LNCaP clone FGC (cell line): ENCODE results near the gene CCDC12.

Experiments used
- DNase-seq: peaks from one replicate; pipeline ENCODE4 v3.0.0-alpha.2; 2011; ENCODE audit warnings: low read depth
- H3K4me3 ChIP-seq: 2 replicates; pipeline ENCODE4 v1.5.1; 2011; ENCODE audit warnings: mild to moderate bottlenecking, low read depth, low read length, control low read depth
- TF ChIP-seq, protein P1 (sequence below): IDR thresholded peaks from 2 replicates; pipeline ENCODE4 v1.5.1; 2012; ENCODE audit warnings: mild to moderate bottlenecking; ENCODE audit not compliant: control insufficient read depth, insufficient read depth; ENCODE audit errors: extremely low read depth

CCDC12 gene

GRCh38 chr3:47011371-47011770 lies 34.8 kb upstream of the CCDC12 start:
- DNase-seq: no peak
- TF ChIP-seq, protein P1, sequence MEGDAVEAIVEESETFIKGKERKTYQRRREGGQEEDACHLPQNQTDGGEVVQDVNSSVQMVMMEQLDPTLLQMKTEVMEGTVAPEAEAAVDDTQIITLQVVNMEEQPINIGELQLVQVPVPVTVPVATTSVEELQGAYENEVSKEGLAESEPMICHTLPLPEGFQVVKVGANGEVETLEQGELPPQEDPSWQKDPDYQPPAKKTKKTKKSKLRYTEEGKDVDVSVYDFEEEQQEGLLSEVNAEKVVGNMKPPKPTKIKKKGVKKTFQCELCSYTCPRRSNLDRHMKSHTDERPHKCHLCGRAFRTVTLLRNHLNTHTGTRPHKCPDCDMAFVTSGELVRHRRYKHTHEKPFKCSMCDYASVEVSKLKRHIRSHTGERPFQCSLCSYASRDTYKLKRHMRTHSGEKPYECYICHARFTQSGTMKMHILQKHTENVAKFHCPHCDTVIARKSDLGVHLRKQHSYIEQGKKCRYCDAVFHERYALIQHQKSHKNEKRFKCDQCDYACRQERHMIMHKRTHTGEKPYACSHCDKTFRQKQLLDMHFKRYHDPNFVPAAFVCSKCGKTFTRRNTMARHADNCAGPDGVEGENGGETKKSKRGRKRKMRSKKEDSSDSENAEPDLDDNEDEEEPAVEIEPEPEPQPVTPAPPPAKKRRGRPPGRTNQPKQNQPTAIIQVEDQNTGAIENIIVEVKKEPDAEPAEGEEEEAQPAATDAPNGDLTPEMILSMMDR: no peak
- no peak overlapping the region for H3K4me3 ChIP-seq

GRCh38 chr3:47010910-47011309 lies 34.4 kb upstream of the CCDC12 start:
- TF ChIP-seq, protein P1: no peak
- DNase-seq: no peak
- H3K4me3 ChIP-seq: no peak overlapping the region

- H3K4me3 ChIP-seq: no peak overlapping the region
- DNase-seq: no peak
- TF ChIP-seq, protein P1: no peak
These were observed 33.7 kb upstream of the CCDC12 start for GRCh38 chr3:47010111-47010712.

DNA sequence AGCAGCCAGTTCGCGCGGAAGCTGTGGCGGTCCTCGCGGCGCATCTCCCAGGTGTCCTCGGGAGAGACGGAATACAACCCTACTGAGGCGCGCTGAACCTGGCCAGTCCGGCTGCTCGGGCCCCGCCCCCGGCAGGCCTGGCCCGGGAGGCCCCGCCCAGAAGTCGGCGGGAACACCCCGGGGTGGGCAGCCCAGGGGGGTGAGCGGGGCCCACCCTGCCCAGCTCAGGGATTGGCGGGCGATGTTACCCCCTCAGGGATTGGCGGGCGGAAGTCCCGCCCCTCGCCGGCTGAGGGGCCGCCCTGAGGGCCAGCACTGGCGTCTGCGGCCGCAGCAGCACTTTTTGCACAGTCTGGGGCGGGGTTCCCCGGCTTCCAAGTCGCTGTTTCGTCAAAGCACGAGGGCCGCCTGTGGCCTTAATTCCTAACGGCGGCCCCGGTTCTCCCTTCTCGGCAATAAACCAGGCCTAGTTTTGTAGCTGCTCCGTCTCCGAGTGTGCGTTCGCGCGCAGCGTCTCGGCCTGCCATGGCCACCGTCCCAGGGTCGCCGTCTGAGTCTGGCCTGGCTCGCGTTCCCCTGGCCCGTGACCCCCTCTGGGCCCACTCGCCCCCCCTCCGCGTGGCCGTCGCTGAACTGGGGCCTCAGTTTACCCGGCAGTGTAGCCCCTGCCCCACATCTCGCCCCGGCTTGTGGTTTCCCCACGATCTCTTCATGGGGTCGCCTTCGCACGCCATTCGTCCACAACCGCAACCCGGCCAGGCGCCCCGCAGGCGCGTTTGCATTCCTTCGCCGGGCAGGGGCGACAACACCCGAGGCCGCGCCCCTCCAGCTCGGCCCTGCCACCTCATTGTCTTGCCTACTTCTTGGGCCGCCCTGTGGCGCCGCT lies 32.9 kb upstream of the CCDC12 start:
- no peak for DNase-seq
- TF ChIP-seq, protein P1: no peak
- H3K4me3 ChIP-seq: no peak overlapping the region

GRCh38 chr3:47008851-47009224 lies 32.3 kb upstream of the CCDC12 start:
- H3K4me3 ChIP-seq: no peak overlapping the region
- no peak for DNase-seq
- TF ChIP-seq, protein P1: no peak

GRCh38 chr3:47008234-47008796 lies 31.8 kb upstream of the CCDC12 start:
- H3K4me3 ChIP-seq: no peak overlapping the region
- no peak for DNase-seq
- TF ChIP-seq, protein P1: no peak
